Panc1 (cell line): ENCODE measurements around the gene USP12.

Source experiments
- SIN3A ChIP-seq: IDR thresholded peaks from 2 replicates; pipeline ENCODE4 v1.6.1; 2012; ENCODE audit warnings: low read depth, mild to moderate bottlenecking, low read length, moderate library complexity, borderline replicate concordance; ENCODE audit not compliant: insufficient read depth
- TF ChIP-seq, protein P1 (sequence below): fragments of 450-650 bp; IDR thresholded peaks from 2 replicates; pipeline ENCODE4 v1.5.1; 2017; ENCODE audit warnings: mild to moderate bottlenecking

DNA sequence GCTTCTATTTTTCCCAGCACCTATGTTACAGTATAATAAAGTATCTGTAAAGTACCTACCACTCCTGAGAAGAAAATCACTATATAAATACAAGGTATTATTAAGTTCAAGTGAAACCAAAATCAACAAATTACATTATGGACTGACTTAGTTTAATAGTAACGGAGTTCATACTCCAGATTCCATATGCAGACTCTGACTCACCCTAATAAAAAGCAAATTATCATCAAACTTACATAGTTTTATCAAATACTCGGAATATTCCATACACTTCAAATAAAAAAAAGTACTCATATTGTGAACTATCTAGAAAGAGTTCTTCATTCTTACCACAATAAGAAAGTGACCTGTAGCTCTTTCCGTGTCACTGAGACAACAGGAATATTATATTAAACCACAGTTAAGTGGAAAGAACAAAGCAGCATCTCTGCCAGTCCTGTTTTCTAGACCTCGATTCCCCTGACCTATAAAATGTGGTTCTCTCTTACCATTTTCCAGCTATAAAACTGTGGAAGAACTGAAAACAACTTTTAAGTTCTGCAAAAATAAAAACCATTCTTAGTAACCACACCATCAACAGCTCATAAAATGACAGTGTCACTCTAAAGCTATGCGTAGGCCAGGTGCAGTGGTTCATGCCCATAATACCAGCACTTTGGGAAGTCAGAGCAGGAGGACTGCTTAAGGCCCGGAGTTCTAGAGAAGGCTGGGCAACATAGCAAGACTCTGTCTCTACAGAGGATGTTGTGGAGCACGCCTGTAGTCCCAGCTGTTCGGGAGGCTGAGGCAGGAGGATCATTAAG, 42.6 kb downstream of the USP12 start:
- TF ChIP-seq, protein P1, sequence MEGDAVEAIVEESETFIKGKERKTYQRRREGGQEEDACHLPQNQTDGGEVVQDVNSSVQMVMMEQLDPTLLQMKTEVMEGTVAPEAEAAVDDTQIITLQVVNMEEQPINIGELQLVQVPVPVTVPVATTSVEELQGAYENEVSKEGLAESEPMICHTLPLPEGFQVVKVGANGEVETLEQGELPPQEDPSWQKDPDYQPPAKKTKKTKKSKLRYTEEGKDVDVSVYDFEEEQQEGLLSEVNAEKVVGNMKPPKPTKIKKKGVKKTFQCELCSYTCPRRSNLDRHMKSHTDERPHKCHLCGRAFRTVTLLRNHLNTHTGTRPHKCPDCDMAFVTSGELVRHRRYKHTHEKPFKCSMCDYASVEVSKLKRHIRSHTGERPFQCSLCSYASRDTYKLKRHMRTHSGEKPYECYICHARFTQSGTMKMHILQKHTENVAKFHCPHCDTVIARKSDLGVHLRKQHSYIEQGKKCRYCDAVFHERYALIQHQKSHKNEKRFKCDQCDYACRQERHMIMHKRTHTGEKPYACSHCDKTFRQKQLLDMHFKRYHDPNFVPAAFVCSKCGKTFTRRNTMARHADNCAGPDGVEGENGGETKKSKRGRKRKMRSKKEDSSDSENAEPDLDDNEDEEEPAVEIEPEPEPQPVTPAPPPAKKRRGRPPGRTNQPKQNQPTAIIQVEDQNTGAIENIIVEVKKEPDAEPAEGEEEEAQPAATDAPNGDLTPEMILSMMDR: no peak
- TF ChIP-seq SIN3A: no peak
